ENCODE measurements around the gene CPB2.

DNA sequence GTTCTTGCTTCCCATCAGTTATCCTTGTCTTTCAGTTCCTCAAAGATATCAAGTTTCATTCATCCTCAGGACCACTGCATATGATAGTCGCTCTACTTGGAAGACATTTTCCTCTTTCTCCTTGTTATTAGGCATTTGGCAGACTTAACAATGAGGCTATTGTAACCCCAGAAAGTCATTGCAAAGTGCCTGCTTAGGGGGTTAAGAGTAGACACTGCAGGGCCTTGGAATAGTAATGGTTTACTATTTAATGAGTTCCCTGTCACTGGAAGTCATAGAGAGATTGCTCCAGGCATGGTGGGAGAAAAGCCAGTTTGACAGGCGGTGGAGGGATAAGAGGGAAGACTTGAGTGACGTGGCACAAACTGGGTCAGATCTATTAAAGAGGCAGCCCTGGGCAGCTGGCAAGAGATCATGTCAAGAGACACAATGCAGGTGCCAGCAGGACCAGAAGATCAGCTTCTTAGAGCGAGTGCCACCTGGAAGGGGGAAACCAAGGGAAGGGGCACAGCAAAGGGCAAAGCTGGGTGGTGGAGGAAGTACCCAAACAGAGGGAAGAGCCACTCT, 16.8 kb upstream of the CPB2 start:
- TF ChIP-seq, protein P1, sequence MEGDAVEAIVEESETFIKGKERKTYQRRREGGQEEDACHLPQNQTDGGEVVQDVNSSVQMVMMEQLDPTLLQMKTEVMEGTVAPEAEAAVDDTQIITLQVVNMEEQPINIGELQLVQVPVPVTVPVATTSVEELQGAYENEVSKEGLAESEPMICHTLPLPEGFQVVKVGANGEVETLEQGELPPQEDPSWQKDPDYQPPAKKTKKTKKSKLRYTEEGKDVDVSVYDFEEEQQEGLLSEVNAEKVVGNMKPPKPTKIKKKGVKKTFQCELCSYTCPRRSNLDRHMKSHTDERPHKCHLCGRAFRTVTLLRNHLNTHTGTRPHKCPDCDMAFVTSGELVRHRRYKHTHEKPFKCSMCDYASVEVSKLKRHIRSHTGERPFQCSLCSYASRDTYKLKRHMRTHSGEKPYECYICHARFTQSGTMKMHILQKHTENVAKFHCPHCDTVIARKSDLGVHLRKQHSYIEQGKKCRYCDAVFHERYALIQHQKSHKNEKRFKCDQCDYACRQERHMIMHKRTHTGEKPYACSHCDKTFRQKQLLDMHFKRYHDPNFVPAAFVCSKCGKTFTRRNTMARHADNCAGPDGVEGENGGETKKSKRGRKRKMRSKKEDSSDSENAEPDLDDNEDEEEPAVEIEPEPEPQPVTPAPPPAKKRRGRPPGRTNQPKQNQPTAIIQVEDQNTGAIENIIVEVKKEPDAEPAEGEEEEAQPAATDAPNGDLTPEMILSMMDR (IDR thresholded peaks at IDR 0.05), result no peak
- TF ChIP-seq POLR2A (IDR thresholded peaks at IDR 0.05), result no peak
